ENCODE results near the gene TNFRSF9.

The TNFRSF9 gene

DNA sequence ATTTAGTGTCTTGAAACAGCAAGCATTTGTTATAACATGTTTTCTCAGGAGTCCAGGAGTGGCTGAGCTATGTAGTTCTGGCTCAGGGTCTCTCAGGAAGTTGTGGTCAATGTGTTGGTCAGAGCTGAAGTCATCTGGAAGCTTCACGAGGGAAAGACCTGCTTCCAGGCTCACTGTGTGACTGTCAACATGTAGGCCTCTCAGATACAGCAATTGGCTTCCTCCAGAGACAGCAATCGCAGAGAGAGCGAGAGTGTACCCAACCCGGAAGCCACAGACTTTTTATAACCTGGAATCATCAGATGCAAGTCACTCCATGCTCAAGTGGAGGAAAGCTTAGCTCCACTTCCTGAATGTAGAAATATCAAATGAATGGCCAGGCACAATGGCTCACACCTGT is 40.9 kb downstream of the TNFRSF9 start:
- Histone ChIP-seq H3K27ac (ENCODE audit: insufficient read depth, low read depth, low read length, poor library complexity, severe bottlenecking) (no peak overlapping the region), H3K4me3 (ENCODE audit: insufficient read depth, low read depth, low read length) (no peak overlapping the region), H3K27me3 (ENCODE audit: control insufficient read depth, insufficient read depth, low read length, poor library complexity, severe bottlenecking) (no peaks in the 10 kb centered on the region), H3K4me1 (ENCODE audit: control insufficient read depth, insufficient read depth, low read length) (no peaks in the 10 kb centered on the region), H3K36me3 (ENCODE audit: control insufficient read depth, insufficient read depth, low read length) (no peaks in the 10 kb centered on the region), H3K9me3 (ENCODE audit: control insufficient read depth, low read length) (no peaks in the 10 kb centered on the region)
- WGBS, 2 experiments, result 91 to 92% methylated on average over 4 of the region's 4 CpGs

DNA sequence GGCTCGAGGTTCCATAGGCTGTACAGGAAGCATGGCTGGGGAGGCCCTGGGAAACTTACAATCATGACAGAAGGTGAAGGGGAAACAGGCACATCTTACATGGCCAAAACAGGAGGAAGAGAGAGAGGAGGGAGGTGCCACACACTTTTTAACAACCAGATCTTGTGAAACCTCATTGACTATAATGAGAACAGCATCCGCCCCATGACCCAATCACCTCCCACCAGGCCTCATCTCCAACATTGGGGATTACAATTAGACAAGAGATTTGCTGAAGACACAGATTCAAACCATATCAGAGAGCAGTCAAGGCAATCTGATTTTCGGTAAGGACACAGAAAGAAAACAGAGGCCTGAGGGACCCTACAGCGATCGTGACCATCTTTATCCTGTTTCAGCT is 41.7 kb downstream of the TNFRSF9 start:
- H3K27ac ChIP-seq (ENCODE audit: insufficient read depth, low read depth, low read length, poor library complexity, severe bottlenecking), result no peak overlapping the region
- 80 to 84% methylated on average over 5 of the region's 5 CpGs for WGBS, 2 experiments
- H3K4me1 ChIP-seq (ENCODE audit: control insufficient read depth, insufficient read depth, low read length), result no peaks in the 10 kb centered on the region
- no peak overlapping the region for H3K4me3 ChIP-seq (ENCODE audit: insufficient read depth, low read depth, low read length)
- no peaks in the 10 kb centered on the region for H3K9me3 ChIP-seq (ENCODE audit: control insufficient read depth, low read length)
- H3K36me3 ChIP-seq (ENCODE audit: control insufficient read depth, insufficient read depth, low read length), result no peaks in the 10 kb centered on the region
- no peaks in the 10 kb centered on the region for H3K27me3 ChIP-seq (ENCODE audit: control insufficient read depth, insufficient read depth, low read length, poor library complexity, severe bottlenecking)

DNA sequence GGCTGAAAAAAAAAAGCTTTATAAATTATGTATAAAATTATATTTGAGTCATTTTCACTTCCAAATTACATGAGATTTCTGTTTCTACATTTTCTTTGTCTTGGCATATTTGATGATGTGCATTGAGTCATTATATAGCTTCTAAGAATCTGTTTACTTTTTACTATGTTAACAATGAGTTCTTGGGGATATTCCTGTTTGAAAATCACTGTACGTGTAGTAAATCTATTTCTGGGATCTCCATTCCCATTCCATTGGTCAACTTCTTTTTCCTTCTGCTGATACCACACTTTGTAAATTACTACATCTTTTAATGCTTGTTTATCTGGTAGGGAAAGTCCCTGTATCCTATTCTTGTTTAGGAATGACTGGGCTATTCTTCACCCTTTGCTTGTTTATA is 43.6 kb downstream of the TNFRSF9 start:
- no peak overlapping the region for H3K4me3 ChIP-seq (ENCODE audit: insufficient read depth, low read depth, low read length)
- no peaks in the 10 kb centered on the region for H3K9me3 ChIP-seq (ENCODE audit: control insufficient read depth, low read length)
- H3K27ac ChIP-seq (ENCODE audit: insufficient read depth, low read depth, low read length, poor library complexity, severe bottlenecking), result no peak overlapping the region
- H3K36me3 ChIP-seq (ENCODE audit: control insufficient read depth, insufficient read depth, low read length), result no peaks in the 10 kb centered on the region
- no peaks in the 10 kb centered on the region for H3K4me1 ChIP-seq (ENCODE audit: control insufficient read depth, insufficient read depth, low read length)
- H3K27me3 ChIP-seq (ENCODE audit: control insufficient read depth, insufficient read depth, low read length, poor library complexity, severe bottlenecking), result no peaks in the 10 kb centered on the region
- 80% methylated on average over 1 of the region's 1 CpG for WGBS, 2 experiments

DNA sequence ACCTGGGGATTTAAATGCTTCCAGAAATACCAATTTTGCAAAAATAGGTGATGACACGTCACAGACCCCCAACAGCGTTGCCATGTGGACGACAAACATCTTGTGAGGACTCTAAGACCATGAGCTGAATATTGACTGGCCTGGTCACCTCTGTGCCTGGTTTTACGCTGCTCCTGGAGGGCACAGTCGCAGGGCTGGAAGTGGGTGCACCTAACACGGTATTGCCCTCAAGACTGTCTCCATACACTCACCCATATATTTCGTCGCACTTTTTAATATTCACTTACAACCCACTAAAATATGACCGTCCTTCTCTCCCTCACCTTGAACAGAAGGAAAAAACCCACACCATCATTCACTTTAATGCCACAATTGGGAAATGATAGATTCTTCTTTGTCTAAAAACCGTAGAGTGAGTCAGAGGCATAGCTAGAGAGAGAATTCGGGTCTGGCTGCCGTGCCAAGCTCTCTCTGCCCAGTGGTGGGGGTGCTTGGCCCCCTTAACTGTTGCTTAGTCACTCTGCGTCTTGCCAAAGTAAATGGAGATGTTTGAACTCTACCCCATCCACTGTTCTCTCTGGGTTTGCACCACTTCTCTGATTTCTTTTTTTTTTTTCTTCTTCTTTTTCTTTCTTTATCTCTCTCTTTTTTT is 47.0 kb downstream of the TNFRSF9 start:
- WGBS, 2 experiments, result 94 to 95% methylated on average over 13 of the region's 13 CpGs
- H3K9me3 ChIP-seq (ENCODE audit: control insufficient read depth, low read length), result no peaks in the 10 kb centered on the region

DNA sequence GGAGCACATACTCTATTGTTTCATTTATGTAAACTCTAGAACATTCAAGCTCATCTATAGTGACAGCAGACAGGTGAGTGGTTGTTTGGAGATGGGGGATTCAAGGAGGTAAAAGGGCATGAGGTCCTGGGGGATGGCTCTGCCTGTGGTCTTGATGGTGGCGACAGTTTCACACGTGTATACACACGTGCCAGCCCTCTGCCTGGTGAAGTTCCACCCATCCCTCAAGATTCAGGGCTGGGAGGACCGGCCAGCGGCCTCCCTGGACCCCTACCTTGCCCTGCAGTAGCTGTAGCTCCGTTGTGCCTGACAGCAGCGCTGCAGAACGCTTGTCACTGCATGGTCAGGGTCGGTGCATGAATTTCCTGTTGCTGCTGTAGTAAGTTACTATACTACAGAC is 48.8 kb downstream of the TNFRSF9 start:
- WGBS, 2 experiments, result 84 to 85% methylated on average over 9 of the region's 9 CpGs
- Histone ChIP-seq H3K27ac (ENCODE audit: insufficient read depth, low read depth, low read length, poor library complexity, severe bottlenecking) (no peak overlapping the region), H3K4me3 (ENCODE audit: insufficient read depth, low read depth, low read length) (no peak overlapping the region), H3K9me3 (ENCODE audit: control insufficient read depth, low read length) (no peaks in the 10 kb centered on the region), H3K36me3 (ENCODE audit: control insufficient read depth, insufficient read depth, low read length) (no peaks in the 10 kb centered on the region), H3K4me1 (ENCODE audit: control insufficient read depth, insufficient read depth, low read length) (no peaks in the 10 kb centered on the region), H3K27me3 (ENCODE audit: control insufficient read depth, insufficient read depth, low read length, poor library complexity, severe bottlenecking) (no peaks in the 10 kb centered on the region)

More for the DNA sequence above, 47.0 kb downstream of the TNFRSF9 start:
- H3K27ac ChIP-seq (ENCODE audit: insufficient read depth, low read depth, low read length, poor library complexity, severe bottlenecking), result no peak overlapping the region
- H3K4me1 ChIP-seq (ENCODE audit: control insufficient read depth, insufficient read depth, low read length), result no peaks in the 10 kb centered on the region
- no peak overlapping the region for H3K4me3 ChIP-seq (ENCODE audit: insufficient read depth, low read depth, low read length)
- H3K36me3 ChIP-seq (ENCODE audit: control insufficient read depth, insufficient read depth, low read length), result no peaks in the 10 kb centered on the region
- H3K27me3 ChIP-seq (ENCODE audit: control insufficient read depth, insufficient read depth, low read length, poor library complexity, severe bottlenecking), result no peaks in the 10 kb centered on the region

DNA sequence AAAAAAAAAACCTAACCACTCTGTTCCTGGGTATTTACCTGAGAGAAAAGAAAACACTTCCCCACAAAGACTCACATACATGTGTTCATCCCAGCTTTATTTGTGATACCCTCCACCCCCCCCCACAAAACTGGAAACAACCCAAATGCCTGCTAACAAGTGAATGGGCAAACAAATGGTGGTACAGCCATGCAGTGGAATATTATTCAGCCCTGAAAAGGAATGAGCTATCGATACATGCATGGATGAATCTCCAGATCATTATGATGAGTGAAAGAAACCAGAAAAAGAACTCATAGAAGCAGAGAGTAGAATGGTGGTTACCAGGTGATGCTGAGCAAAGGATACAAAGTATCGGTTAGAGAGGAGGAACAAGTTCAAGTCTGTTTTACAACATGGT is 49.8 kb downstream of the TNFRSF9 start:
- Histone ChIP-seq H3K4me1 (ENCODE audit: control insufficient read depth, insufficient read depth, low read length) (no peaks in the 10 kb centered on the region), H3K27ac (ENCODE audit: insufficient read depth, low read depth, low read length, poor library complexity, severe bottlenecking) (no peak overlapping the region), H3K27me3 (ENCODE audit: control insufficient read depth, insufficient read depth, low read length, poor library complexity, severe bottlenecking) (no peaks in the 10 kb centered on the region), H3K9me3 (ENCODE audit: control insufficient read depth, low read length) (no peaks in the 10 kb centered on the region), H3K4me3 (ENCODE audit: insufficient read depth, low read depth, low read length) (no peak overlapping the region), H3K36me3 (ENCODE audit: control insufficient read depth, insufficient read depth, low read length) (no peaks in the 10 kb centered on the region)
- 94 to 96% methylated on average over 2 of the region's 2 CpGs for WGBS, 2 experiments

DNA sequence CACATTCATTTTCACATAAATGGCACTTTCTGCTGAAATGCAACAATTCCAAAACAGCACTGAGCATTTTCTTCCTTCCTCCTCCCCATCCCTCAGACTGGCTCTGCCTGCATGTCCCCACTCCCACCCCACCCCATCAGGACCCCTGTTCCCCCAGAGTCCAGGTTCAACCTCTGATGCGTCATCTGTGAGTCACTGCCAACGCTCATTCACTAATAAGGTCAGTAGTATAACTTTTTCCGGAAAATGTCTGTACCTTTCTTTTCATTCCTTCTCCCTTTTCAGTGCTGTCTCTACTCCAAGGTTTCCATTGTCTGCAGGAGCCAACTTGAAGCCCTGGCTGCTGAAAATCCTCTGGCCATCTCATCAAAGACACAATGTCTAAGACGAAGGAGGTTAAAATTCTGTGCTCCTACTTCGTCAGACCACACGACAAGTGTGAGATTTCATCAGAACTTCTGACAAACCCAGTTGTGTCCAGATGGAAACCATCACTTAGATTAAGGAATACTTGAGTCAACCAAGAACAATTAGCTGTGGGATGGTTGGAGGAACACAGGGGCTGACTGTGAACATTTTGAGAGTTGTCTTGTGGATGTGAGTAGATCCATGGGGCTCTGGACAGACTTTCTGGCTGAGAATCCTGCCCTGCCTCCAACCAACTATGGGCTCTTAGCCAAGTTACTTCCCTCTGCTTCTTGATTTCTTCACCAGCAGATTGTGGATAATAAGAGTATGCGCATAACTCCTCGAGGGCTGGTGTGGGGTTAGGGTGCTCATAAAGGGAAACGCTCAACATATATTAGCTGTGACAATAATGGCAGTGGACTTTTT is 52.2 kb downstream of the TNFRSF9 start:
- Histone ChIP-seq H3K36me3 (ENCODE audit: control insufficient read depth, insufficient read depth, low read length) (no peaks in the 10 kb centered on the region), H3K27me3 (ENCODE audit: control insufficient read depth, insufficient read depth, low read length, poor library complexity, severe bottlenecking) (no peaks in the 10 kb centered on the region), H3K4me1 (ENCODE audit: control insufficient read depth, insufficient read depth, low read length) (no peaks in the 10 kb centered on the region), H3K27ac (ENCODE audit: insufficient read depth, low read depth, low read length, poor library complexity, severe bottlenecking) (no peak overlapping the region), H3K9me3 (ENCODE audit: control insufficient read depth, low read length) (no peaks in the 10 kb centered on the region), H3K4me3 (ENCODE audit: insufficient read depth, low read depth, low read length) (no peak overlapping the region)
- WGBS, 2 experiments, result 94 to 95% methylated on average over 9 of the region's 9 CpGs

DNA sequence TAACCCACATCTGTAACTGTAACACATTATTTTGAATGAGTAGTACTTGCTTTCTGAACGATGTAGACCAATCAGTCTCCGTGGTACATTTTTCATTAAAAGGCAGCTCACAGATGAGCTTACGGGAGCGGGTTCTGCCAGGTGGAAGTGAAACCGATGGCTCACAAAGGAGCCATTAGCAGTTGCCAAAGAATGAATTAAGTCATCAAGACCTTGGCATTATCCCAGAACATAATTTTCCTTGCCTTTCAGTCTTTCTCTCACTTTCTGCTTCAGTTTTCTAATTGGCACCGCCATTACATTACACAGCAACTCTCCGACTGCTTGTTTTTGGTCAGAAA is 54.3 kb downstream of the TNFRSF9 start:
- no peaks in the 10 kb centered on the region for H3K4me1 ChIP-seq (ENCODE audit: control insufficient read depth, insufficient read depth, low read length)
- H3K9me3 ChIP-seq (ENCODE audit: control insufficient read depth, low read length), result no peaks in the 10 kb centered on the region
- WGBS, 2 experiments, result 93 to 94% methylated on average over 7 of the region's 7 CpGs
- no peak overlapping the region for H3K27ac ChIP-seq (ENCODE audit: insufficient read depth, low read depth, low read length, poor library complexity, severe bottlenecking)
- no peaks in the 10 kb centered on the region for H3K36me3 ChIP-seq (ENCODE audit: control insufficient read depth, insufficient read depth, low read length)
- no peak overlapping the region for H3K4me3 ChIP-seq (ENCODE audit: insufficient read depth, low read depth, low read length)
- no peaks in the 10 kb centered on the region for H3K27me3 ChIP-seq (ENCODE audit: control insufficient read depth, insufficient read depth, low read length, poor library complexity, severe bottlenecking)

DNA sequence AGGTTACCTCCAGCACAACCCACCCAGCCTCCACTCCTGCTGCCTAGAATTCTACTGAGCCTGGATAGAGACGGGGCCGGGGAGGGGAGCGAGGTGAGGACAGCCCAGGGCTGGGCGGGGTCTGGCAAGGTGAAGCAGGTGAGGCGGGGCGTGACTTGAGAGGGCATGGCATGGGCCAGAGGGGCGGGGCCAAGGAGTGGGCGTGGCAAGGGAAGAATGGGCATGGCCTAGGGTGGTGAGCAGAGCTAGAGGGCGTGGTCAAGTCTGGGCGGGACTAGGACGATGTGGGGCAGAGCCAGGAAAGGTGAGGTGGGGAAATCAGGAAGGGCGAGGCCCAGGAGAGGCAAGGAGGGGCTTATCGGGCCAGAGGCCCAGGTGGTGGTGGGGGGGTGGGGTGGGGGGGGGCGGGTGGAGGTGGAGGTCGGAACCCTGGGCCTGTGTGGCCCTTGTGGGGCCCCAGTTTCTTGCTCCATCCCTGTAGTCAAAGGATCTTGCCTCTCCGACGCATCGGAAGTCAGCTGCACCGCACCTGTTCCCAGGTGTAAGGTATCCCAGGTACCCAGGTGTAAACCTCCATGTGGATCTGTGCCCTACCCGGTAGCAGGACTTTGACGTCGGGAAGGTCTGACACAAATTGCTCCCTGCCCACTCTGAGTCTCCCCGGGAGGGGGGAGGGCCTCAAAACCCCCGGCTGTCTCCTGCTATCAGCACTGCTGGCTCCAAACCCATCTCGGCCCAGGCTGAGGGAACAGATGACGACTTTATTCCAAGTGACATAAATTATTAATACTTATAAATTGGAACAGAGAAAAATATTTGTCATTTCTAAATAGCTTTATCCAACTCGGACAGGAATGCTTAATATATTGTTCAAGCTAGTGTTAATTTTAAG is 54.9 kb downstream of the TNFRSF9 start:
- Histone ChIP-seq H3K36me3 (ENCODE audit: control insufficient read depth, insufficient read depth, low read length) (no peaks in the 10 kb centered on the region), H3K27me3 (ENCODE audit: control insufficient read depth, insufficient read depth, low read length, poor library complexity, severe bottlenecking) (no peaks in the 10 kb centered on the region), H3K4me1 (ENCODE audit: control insufficient read depth, insufficient read depth, low read length) (no peaks in the 10 kb centered on the region), H3K4me3 (ENCODE audit: insufficient read depth, low read depth, low read length) (no peak overlapping the region), H3K9me3 (ENCODE audit: control insufficient read depth, low read length) (no peaks in the 10 kb centered on the region), H3K27ac (ENCODE audit: insufficient read depth, low read depth, low read length, poor library complexity, severe bottlenecking) (no peak overlapping the region)
- 84 to 85% methylated on average over 22 to 24 of the region's 27 CpGs for WGBS, 2 experiments

DNA sequence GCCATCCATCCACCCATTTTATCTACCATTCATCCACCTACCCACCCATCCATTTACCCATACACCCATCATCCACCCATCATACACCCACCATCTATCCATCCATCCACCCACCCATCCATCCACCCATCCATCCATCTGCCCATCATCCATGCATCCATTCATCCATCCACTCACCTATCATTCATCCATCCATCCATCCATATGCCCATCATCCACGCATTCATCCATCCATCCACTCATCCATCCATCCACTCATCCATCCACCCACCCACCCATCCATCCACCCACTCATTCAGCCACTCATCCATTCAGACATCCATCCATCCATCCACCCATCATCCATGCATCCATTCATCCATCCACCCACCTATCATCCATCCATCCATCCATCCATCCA is 55.9 kb downstream of the TNFRSF9 start:
- WGBS, 2 experiments, result 94 to 96% methylated on average over 1 of the region's 1 CpG
- Histone ChIP-seq H3K27me3 (ENCODE audit: control insufficient read depth, insufficient read depth, low read length, poor library complexity, severe bottlenecking) (no peaks in the 10 kb centered on the region), H3K4me3 (ENCODE audit: insufficient read depth, low read depth, low read length) (no peak overlapping the region), H3K27ac (ENCODE audit: insufficient read depth, low read depth, low read length, poor library complexity, severe bottlenecking) (no peak overlapping the region), H3K4me1 (ENCODE audit: control insufficient read depth, insufficient read depth, low read length) (no peaks in the 10 kb centered on the region), H3K36me3 (ENCODE audit: control insufficient read depth, insufficient read depth, low read length) (no peaks in the 10 kb centered on the region), H3K9me3 (ENCODE audit: control insufficient read depth, low read length) (no peaks in the 10 kb centered on the region)

Data from ectodermal cell (in vitro differentiated cells).